GM23248 (cell line): ENCODE measurements around the gene STK24.

ENCODE experiments used
- EZH2 ChIP-seq: fragments of 200-600 bp; sonication (generic); IDR thresholded peaks from 2 replicates; pipeline ENCODE4 v1.6.1; 2018; ENCODE audit warnings: antibody characterized with exemption, mild to moderate bottlenecking; ENCODE audit not compliant: insufficient read depth, poor library complexity, severe bottlenecking
- EZH2phosphoT487 ChIP-seq: fragments of 200-600 bp; sonication (generic); IDR thresholded peaks from 2 replicates; pipeline ENCODE4 v1.6.1; 2018; ENCODE audit warnings: antibody characterized with exemption, moderate library complexity, mild to moderate bottlenecking, low read depth; ENCODE audit not compliant: insufficient read depth

DNA sequence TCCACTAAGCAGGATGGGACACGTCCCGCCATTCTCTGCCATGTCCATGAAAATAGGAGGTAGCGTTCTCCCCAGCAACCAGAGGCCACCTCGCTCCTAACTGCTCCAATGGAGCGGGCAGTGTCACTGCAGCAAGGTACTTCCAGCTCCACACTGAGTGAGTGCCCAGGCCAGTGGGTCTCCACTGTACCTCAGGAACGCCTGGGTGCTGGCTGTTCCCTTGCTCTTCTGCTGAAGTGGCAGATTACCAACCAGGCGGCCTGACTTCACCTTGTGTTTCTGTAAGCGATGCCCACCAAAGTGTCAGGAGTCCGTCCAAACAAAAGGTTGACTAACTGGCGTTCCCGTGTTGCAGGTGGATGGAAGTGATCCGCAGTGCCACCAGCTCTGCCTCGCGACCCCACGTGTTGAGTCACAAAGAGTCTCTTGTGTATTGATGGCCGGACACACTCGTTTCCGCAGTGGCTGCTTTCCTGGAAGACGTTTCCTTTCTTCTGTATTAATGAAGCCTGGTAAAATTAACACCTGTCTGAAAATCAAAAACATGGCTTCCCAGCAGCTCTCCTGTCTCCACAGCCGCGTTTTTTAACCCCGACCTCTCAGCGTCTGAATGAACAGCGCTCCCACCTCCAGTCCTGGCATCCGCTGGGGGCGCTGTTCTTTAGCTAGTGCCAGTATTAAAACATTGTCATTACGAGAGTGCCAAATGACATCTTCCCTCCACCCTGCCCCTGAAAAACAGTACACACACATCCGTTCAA, 128.8 kb downstream of the STK24 start:
- no peak for TF ChIP-seq EZH2phosphoT487
- TF ChIP-seq EZH2: no peak
